Right kidney (tissue), 9 donors: ENCODE measurements around the gene IFI35.
"Not testable (repeated sequence)": the region's sequence is repeated elsewhere in the genome, so short reads cannot be mapped to it uniquely, and the experiment has no call there.

ENCODE experiments used
- DNase-seq: peaks from one replicate; pipeline ENCODE4 v3.0.0-alpha.2; 2016
- long read RNA-seq, 8 donors: transcript quantifications; one replicate each; lab custom pipeline, GENCODE V29; 2026

The IFI35 gene
- long read RNA-seq, donor 1, partial matches to known transcripts, result 0 of 5 reads
- long read RNA-seq, donor 1, other reads (novel, unspliced or antisense), result 0 of 5 reads
- long read RNA-seq, donor 2, partial matches to known transcripts, result 0 of 5 reads
- long read RNA-seq, donor 2, other reads (novel, unspliced or antisense), result 0 of 5 reads
- long read RNA-seq, donor 3, partial matches to known transcripts, result 0 of 4 reads
- long read RNA-seq, donor 3, other reads (novel, unspliced or antisense), result 0 of 4 reads
- long read RNA-seq, donor 4, partial matches to known transcripts, result 0 of 5 reads
- long read RNA-seq, donor 4, other reads (novel, unspliced or antisense), result 0 of 5 reads
- long read RNA-seq, donor 5, partial matches to known transcripts, result 5 of 9 reads
- long read RNA-seq, donor 5, other reads (novel, unspliced or antisense), result 0 of 9 reads
- long read RNA-seq, donor 6, partial matches to known transcripts, result 7 of 10 reads
- long read RNA-seq, donor 6, other reads (novel, unspliced or antisense), result 0 of 10 reads
- long read RNA-seq, donor 7, result 0 reads
- long read RNA-seq, donor 8, transcript IFI35-204 (7 exons, 1,232 nt), result major isoform, 5 of 9 reads
- long read RNA-seq, donor 8, partial matches to known transcripts, result 0 of 9 reads
- long read RNA-seq, donor 8, other reads (novel, unspliced or antisense), result 0 of 9 reads

- DNase-seq, result peak; percentile 61
Observed at GRCh38 chr17:43006639-43007551, at the start of gene IFI35. Gene IFI35 (plus strand): TSS chr17:43006784. CDS start chr17:43006948, 164 bp downstream.

GRCh38 chr17:42964161-42964932 lies 42.2 kb upstream of the IFI35 start, which contains the start of gene AARSD1:
Gene AARSD1 (minus strand): TSS chr17:42964454. CDS start chr17:42964440, 14 bp downstream.
- DNase-seq, result peak; percentile 92

- no peak for DNase-seq
Observed at GRCh38 chr17:42967925-42968324, 38.7 kb upstream of the IFI35 start.

DNA sequence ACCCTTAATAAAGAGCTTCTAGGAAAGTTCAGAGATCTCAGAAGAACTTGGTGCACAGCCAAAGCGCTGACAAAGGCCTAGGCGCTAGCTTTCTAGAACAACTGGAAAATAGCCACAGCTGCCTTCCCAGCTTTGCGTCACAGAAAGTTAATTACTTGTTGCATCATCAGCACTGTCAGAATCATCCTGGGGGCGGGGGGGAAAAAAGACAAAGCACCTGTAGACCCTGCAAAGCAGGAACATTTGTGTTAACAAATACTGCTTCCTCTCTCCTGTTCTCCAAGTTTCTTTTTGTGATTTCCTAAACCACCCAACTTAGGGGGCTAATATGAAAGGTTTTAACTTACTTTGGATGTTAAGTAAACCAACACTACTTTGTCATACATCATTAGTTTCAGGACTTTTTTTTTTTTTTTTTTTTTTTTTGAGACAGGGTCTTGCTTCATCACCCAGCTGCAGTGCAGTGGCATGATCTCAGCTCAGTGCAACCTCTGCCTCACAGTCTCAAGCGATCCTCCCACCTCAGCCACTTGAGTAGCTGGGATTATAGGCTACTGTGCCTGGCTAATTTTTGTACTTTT lies 37.5 kb upstream of the IFI35 start:
- peak; percentile 16 for DNase-seq

DNA sequence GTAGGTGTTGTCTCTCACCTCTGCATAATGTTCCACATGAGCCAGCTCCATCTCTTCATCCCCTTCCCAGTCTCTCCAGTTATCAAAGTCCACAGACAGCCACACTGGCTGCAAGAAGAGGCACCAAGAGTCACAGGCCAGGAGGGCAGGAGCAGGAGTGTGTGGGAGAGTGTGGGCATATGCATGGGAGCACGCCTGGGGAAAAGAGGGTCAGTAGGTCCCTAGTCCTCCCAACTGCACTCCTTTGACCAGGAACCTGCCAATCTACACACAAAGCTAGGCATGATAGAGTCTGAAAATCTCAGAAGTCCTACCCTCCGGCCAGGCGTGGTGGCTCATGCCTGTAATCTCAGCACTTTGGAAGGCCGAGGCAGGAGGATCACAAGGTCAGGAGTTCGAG lies 35.0 kb upstream of the IFI35 start:
- no peak for DNase-seq

DNA sequence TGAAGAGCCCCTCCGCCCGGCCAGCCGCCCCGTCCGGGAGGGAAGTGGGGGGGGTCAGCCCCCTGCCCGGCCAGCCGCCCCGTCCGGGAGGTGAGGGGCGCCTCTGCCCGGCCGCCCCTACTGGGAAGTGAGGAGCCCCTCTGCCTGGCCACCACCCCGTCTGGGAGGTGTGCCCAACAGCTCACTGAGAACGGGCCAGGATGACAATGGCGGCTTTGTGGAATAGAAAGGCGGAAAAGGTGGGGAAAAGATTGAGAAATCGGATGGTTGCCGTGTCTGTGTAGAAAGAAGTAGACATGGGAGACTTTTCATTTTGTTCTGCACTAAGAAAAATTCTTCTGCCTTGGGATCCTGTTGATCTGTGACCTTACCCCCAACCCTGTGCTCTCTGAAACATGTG lies 33.3 kb upstream of the IFI35 start:
- DNase-seq, result not testable (repeated sequence)

DNA sequence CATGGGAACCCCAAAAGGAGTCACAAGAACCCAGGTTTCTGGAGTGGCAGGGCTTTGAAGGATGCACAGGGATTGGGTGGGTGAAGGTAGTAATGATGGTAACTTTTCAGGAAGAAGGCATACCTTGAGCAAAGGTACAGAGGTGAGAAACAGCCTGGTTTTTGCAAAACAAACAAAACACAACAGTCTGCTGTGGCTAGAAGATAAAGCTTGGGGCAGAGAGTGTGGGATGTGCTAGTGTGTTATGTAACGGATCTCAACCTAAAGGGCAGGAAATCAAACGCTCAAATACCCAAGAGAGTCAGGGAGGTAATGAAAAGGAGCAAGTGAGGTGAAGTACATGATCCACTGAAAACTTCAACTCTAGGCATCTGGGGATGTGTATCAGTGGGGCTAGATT lies 31.3 kb upstream of the IFI35 start:
- no peak for DNase-seq

GRCh38 chr17:42975701-42976100 lies 30.9 kb upstream of the IFI35 start:
- DNase-seq, result not testable (repeated sequence)

GRCh38 chr17:42979511-42980273 lies 26.9 kb upstream of the IFI35 start, which contains the start of gene PTGES3L:
Gene PTGES3L (minus strand): TSS chr17:42980080. CDS start chr17:42980053, 27 bp downstream.
- DNase-seq, result no peak

- peak; percentile 95 for DNase-seq
Observed at GRCh38 chr17:42980274-42980765, 26.3 kb upstream of the IFI35 start, which contains the start of gene RUNDC1. Gene RUNDC1 (plus strand): TSS chr17:42980565. CDS start chr17:42980577, 12 bp downstream.

GRCh38 chr17:42980766-42981397 lies 25.7 kb upstream of the IFI35 start:
- peak; percentile 62 for DNase-seq

- no peak for DNase-seq
Observed at GRCh38 chr17:42982266-42982665, 24.3 kb upstream of the IFI35 start.

DNA sequence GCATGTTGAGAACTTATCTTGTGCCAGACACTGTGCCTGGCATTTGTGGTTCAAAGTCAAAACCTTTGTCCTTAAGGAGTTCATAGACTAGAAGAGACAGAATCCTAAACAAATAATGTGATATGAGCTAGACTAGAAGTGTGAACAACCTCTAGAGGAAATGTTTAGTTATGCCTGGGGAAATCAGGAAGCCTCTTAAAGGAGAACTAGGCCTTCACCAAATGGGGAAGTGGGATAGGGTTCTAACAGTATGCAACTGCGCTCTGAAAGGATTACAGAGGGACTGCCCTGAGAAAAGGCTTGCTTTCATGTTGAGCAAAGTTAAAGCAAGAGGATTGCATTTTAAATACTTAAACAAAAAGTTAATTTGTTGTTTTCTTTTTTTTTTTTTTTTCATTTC lies 21.4 kb upstream of the IFI35 start:
- no peak for DNase-seq

GRCh38 chr17:42989141-42989540 lies 17.4 kb upstream of the IFI35 start:
- DNase-seq, result no peak

- DNase-seq, result no peak
Observed at GRCh38 chr17:42989726-42990652, 16.6 kb upstream of the IFI35 start.

- DNase-seq, result no peak
Observed at GRCh38 chr17:42991471-42991870, 15.1 kb upstream of the IFI35 start.

DNA sequence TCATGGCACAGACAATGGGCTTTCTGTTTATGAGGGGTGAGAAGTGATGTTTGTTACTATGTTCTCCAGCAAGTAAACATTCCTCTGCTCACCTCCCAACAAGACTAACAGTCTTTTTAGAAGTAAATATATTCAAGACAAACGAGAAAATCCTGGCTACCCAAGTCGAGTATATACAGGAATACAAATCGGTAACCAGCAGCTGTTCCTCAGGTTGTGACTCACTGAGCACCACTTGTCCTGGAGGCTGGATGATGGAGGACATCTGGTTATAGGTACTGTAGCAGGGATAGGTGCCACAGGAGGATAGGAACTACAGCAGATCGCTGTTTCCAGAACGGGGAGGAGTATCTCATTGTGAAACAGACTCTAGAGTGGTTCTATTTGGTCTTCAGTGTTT lies 13.7 kb upstream of the IFI35 start:
- no peak for DNase-seq

DNA sequence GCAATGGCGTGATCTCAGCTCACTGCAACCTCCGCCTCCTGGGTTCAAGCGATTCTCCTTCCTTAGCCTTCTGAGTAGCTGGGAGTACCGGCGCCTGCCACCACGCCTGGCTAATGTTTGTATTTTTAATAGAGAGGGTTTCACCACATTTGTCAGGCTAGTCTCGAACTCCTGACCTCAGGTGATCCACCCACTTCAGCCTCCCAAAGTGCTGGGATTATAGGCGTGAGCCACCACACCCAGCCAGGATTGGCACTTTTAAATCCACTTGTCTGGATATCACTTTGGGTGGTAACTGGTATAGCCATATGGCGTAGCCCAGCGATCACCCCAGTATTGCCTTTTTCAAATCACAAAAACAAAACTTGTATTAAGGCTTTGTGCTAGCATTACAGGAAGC lies 12.7 kb upstream of the IFI35 start:
- DNase-seq, result not testable (repeated sequence)
